GM19455 (cell line): Measurements from ENCODE around the gene NCK2.

Experiments
- ATAC-seq: cut with Tn5 transposase; IDR thresholded peaks from one replicate; pipeline ENCODE4 v1.9.1; 2021; ENCODE audit not compliant: unreplicated experiment

The NCK2 gene

DNA sequence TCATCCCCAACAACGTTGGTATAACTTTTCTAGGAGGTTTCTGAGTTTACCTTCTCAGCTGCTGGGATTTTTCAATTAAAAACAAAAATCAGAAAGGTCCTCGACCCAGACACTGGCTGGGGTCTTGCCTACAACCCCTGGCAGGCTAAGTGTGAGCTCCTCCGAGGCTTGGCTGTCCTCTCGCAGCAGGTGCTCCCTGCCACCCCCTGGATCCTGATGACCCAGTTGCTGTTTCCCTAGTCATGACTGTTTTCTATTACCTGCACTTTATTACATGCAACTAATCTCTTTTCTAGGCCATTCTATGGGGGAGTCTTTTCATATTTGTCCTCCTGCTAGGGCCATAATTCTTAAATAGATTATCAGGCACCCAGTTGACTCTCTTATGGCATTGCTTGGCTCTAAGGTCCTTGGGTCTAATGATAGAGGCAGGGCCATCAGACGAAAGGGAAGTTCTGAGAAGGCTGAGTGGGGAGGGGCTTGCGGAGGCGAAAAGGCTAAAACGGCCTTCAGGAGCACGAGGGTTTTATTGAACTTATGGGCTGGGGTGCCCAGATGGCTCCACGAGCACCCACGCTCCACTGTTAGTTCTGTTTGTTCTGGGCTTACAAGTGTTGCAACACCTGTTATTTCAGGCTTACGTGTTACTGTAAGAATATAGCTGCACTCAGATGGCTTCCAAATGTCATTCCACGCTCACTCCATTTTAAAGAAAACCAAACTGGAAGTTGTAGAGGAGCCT lies 166.0 kb downstream of the NCK2 start:
- no peak for ATAC-seq

DNA sequence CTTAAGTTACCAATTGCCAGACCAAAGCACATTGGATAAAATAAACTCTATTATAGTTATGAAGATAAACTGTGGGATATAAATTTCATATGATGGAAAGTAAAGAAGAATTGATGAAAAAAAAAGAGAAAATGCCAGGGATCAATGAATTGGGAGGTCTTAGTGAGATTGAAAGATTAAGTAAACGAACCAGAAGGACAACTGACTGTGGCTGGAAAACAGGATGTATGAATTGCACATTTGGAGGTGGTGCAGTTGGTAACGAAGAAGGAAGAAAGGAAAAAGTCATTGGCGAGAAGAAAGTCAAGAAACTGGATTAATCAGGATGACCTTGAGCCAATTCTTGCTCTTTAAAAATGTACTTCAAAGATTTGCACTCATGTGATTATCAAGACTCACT lies 166.7 kb downstream of the NCK2 start:
- ATAC-seq, result no peak

GRCh38 chr2:105912081-105912480 lies 167.4 kb downstream of the NCK2 start:
- no peak for ATAC-seq

- peak; percentile 69 for ATAC-seq
Measured at GRCh38 chr2:105915005-105915558, 170.4 kb downstream of the NCK2 start.

DNA sequence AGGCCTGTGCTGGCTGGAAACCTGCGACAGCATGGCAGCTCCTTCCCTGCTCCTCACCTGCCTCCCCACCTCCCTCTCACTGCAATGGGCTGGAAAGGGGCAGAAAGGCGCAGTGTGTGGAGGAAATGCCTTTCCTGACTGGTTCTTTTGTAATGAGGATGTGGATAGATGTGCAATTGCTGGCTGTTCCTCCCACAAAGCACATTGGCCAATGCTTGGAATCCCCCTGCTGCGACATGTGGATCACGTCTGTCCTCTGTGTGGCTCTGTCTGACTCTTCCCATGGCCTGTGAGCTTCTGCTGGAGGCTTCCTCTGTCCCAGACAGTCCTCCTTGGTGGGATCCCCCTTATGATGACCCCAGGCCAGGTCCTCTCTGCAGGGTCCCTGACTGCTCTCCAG lies 172.5 kb downstream of the NCK2 start:
- no peak for ATAC-seq

- no peak for ATAC-seq
Measured at GRCh38 chr2:105917688-105918087, 173.0 kb downstream of the NCK2 start.

DNA sequence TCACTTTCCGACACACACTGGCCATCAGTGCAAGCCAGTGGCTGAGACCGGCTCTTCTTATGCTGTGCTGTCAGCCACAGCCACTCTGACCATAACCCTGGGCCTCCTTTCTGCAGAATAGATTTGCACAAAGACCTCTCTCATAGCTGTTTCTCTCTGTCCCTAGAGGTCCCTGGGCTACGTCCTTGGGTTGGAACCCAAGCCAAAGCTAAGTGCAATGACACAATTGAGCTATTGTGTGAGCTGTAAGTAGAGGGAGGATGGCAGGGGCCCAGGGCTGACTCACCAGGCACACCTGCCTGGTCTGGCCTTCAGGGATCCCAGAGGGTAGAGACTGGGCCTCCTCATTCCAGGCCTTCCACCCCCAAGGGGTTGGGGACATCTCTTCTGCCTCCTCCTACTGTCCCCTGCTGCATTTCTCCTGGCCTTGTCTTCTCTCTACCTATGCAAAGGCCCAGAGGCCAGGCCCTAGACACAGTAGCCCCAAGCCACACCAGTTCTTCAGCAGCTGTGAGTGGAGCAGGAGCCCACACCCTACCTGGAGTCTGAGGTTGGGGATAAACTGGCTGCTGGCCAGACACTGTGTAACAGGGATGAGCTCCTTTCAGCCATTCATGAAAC lies 174.6 kb downstream of the NCK2 start:
- ATAC-seq, result no peak

DNA sequence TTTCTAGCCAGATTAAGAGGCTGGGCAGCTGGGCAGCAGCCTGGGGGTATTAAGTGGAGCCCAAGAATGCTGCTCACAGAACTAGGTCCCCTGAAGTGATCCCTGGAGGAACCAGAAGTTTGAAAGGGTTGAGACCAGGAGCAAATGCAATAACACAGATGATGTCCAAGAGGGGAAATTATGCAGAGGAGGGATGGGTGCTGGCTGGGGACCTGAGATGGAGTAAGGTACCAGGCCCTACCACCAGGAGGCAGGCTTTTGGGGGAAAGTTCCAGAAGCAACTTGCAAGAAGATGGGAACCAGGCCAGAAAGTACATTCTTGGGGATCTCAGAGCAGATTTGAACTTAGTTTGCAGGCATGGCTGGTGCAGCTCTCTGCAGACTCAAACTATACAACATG lies 175.1 kb downstream of the NCK2 start:
- no peak for ATAC-seq

DNA sequence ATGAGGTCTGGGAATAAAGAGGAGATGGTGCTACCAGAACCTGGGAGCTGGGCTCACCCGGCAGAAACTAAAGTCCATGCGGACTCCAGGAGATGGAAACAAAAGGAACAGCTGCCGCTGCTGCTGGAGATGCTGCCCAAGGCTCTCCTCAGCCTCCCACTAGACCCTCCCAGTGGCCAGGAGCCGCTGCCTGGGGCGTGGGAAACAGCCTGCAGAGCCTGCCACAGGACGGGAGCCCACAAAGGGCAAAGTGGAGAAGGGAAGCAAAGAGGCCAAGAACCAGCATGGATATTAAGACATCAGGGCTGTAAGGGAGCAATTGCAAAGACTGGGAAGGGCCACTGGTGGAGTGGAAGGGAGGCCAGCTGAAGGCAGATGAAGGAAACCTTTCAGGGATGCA lies 179.6 kb downstream of the NCK2 start:
- no peak for ATAC-seq

GRCh38 chr2:105924932-105925331 lies 180.2 kb downstream of the NCK2 start:
- ATAC-seq, result no peak

- no peak for ATAC-seq
Measured at GRCh38 chr2:105925390-105925789, 180.7 kb downstream of the NCK2 start.

DNA sequence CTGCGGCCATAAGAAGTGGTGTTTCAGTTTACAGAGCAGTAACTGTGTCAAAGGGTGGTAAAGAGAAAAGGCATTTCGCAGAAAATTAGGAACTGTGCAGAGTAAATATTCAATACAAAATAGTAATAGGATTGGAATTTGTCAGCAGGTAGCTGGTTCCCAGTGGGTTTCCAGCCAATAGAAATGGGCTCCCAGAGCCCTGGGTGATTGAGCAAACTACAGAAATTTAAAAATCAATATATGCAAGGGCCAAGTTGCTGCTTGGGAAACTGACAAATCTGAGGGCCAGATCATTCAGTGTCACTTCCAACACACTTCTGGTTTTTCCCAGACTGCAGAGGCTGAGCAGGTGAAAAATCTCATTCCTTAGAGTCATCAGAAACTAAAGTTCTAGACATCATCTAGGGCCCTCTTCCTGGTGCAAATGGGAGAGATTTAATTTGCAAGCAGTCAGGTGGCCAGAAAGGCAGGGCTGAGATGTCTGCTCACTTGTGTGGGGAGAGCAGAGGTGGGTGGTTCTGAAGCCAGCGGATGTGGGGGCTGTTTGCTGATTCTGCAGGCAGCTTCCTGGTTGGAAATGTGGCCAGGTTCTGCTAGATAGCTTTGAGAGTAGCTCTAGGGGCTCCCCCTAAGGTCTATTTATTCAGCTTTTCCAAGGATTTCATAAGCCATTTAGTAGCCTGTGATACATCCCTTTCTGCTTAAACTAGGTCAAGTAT lies 182.4 kb downstream of the NCK2 start:
- no peak for ATAC-seq

DNA sequence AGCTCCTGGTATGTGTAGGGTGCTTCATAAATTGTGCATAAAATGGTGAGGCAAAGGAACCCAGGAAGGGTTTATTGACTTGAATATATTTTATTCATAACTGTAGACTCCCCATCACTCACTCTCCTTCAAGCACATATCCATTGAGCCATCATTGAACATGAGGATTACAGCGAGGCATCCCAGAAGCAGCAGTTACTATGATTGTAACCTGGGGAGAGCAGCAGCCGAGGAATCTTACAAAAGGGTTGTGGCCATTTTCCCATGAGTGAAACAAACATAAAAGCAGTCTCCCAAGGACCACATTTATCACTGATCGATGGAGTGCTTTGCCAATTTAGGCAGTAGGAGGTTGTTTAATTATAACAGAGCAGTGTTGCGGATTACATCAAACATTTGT lies 183.4 kb downstream of the NCK2 start:
- no peak for ATAC-seq

DNA sequence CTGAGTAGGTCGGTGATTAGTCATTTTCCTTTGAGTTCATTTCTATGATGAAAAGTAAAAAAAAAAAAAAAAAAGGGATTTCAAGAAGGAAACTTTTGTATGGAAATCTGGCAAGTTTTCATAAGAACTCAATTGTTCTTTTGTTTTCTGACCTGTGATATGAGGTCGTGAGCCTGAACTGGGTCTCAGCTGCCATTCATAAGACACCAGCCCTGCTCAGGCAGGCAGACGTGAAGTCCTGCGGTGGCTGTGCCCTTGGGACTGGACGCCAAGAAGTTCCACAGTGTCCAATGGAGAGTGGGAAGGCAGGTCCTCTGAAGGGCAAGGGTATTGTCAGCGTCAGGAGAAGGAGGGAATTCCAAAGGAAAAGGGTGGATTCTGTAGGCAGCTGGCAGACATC lies 183.9 kb downstream of the NCK2 start:
- no peak for ATAC-seq

- no peak for ATAC-seq
Measured at GRCh38 chr2:105929516-105929915, 184.8 kb downstream of the NCK2 start.

DNA sequence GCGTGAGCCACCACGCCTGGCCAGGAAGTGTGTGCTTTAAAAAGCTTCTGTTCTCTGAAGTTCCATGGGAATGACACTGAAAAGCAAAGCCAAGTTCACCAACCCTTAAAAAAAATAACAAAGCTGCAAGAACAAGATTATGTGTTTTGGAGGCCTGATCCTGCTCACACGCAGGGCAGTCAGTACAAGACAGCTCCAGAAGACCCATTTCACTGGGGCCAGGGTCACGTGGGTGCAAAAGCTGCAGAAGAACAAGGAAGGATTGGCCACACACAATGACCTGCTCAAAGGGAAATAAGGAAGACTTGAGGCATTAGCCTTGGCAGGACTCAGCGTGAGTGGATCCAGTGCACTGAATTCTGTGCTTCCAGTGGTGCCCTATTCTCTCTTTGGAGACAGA lies 187.9 kb downstream of the NCK2 start:
- no peak for ATAC-seq

DNA sequence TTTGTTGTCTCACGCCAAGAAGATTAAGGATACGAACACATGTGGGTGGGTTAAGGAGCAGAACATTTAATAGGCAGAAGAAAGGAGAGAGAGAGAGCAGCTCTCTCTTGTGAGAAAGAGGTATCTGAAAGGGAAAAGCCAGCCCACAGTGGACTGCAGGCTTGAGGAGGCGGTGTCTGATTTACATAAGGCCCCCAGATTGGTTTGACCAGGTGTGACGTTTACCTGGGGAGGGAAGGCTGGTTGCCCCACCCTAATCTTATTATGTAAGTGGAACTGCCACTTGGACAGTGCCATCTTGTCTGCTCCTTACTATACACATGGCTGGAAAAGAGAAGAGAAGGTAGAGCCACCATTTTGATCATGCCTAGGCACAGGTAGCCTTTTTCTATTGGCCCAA lies 189.2 kb downstream of the NCK2 start:
- ATAC-seq, result no peak

GRCh38 chr2:105934467-105934866 lies 189.8 kb downstream of the NCK2 start:
- no peak for ATAC-seq

GRCh38 chr2:105935063-105935462 lies 190.4 kb downstream of the NCK2 start:
- ATAC-seq, result no peak

- no peak for ATAC-seq
Measured at GRCh38 chr2:105936954-105937353, 192.2 kb downstream of the NCK2 start.

- no peak for ATAC-seq
Measured at GRCh38 chr2:105937498-105938097, 192.9 kb downstream of the NCK2 start.
